A549 (cell line): ENCODE results near the gene POLR2J3.
"Not testable (repeated sequence)": the region's sequence is repeated elsewhere in the genome, so short reads cannot be mapped to it uniquely, and the experiment has no call there.

Experiments
- BHLHE40 ChIP-seq: IDR thresholded peaks from 2 replicates; pipeline ENCODE4 v1.6.1; 2012; ENCODE audit warnings: low read depth, low read length, inconsistent platforms
- CEBPB ChIP-seq, 2 experiments: fragments of >200 bp in 1 of 2; sonication (Bioruptor Twin) in 1 of 2; formaldehyde crosslinking in 1 of 2; IDR thresholded peaks; 2 replicates each; pipeline ENCODE4 v1.6.1; 2012 to 2016
- CHD4 ChIP-seq: fragments of 200-600 bp; sonication (generic); IDR thresholded peaks from 2 replicates; pipeline ENCODE4 v1.6.1; 2016; ENCODE audit warnings: antibody characterized with exemption, mild to moderate bottlenecking, borderline replicate concordance
- HOXA7 ChIP-seq: fragments of 250-450 bp; sonication (Bioruptor Pico); IDR thresholded peaks from 2 replicates; pipeline ENCODE4 v1.5.0; 2020; ENCODE audit warnings: mild to moderate bottlenecking, moderate library complexity
- JUN ChIP-seq, 2 experiments: fragments of >200 bp; sonication (Bioruptor Twin); formaldehyde crosslinking; IDR thresholded peaks; 2 replicates in 1 of 2; 3 replicates in 1 of 2; pipeline ENCODE4 v1.6.1; 2016 to 2017
- NPAS2 ChIP-seq: fragments of 250-450 bp; sonication (Bioruptor Pico); IDR thresholded peaks from 2 replicates; pipeline ENCODE4 v1.8.0; 2022; ENCODE audit warnings: mild to moderate bottlenecking, moderate library complexity, borderline replicate concordance
- NR3C1 ChIP-seq: fragments of >200 bp; sonication (Bioruptor Twin); formaldehyde crosslinking; IDR thresholded peaks from 3 replicates; pipeline ENCODE4 v1.6.1; 2017
- SMC3 ChIP-seq: fragments of >200 bp; sonication (Bioruptor Twin); formaldehyde crosslinking; IDR thresholded peaks from 3 replicates; pipeline ENCODE4 v1.6.1; 2018; ENCODE audit warnings: inconsistent platforms
- TF ChIP-seq, protein P1 (sequence below): fragments of >200 bp; sonication (Bioruptor Twin); formaldehyde crosslinking; IDR thresholded peaks from 3 replicates; pipeline ENCODE4 v1.5.1; 2016
- TF ChIP-seq, protein P2 (sequence below): fragments of 200-600 bp; sonication (generic); IDR thresholded peaks from 2 replicates; pipeline ENCODE4 v1.6.1; 2016; ENCODE audit warnings: antibody characterized with exemption, mild to moderate bottlenecking, moderate library complexity
- TF ChIP-seq, protein P3 (sequence below): fragments of >200 bp; sonication (Bioruptor Twin); formaldehyde crosslinking; IDR thresholded peaks from 2 replicates; pipeline ENCODE4 v1.6.1; 2016

DNA sequence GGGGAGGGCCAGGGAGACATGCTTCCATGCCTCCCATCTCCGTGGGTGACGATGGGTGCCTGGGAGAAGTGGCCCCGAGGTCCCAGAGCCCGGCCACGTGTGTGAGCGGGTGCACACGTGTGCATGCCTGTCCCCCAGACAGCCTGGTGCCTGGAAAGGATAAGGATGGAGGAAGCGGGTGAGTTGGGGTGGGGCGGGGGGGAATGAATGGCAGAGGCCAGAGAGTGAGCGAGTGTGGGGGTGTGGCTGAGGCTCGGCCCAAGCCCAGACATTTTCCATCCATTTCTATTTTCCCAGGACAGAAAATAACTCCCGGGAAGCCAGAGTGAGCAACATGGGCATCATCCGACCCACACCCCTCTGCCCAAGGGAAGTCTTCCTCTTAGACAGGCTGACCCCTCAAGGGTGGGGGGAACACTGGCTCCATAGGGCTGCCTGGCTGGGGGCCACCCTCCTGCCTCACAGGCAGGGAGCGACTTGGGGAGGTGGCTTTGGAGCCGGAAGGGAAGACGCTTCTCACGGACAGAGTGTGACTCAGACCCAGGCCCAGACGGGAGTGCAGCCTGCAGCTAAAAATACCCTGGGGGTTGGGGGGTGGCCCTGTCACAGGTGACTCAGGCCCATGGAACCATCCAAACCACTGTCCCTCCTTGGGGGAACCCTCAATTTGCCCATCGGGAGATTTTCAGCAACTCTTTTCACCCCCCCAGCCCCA, 32.2 kb upstream of the POLR2J3 start:
- TF ChIP-seq JUN (IDR thresholded peaks at IDR 0.05); SMC3; CEBPB (IDR thresholded peaks at IDR 0.05); HOXA7 (CRISPR knock-in tag); CHD4; BHLHE40; NPAS2; NR3C1: not testable (repeated sequence)
- TF ChIP-seq, protein P1, sequence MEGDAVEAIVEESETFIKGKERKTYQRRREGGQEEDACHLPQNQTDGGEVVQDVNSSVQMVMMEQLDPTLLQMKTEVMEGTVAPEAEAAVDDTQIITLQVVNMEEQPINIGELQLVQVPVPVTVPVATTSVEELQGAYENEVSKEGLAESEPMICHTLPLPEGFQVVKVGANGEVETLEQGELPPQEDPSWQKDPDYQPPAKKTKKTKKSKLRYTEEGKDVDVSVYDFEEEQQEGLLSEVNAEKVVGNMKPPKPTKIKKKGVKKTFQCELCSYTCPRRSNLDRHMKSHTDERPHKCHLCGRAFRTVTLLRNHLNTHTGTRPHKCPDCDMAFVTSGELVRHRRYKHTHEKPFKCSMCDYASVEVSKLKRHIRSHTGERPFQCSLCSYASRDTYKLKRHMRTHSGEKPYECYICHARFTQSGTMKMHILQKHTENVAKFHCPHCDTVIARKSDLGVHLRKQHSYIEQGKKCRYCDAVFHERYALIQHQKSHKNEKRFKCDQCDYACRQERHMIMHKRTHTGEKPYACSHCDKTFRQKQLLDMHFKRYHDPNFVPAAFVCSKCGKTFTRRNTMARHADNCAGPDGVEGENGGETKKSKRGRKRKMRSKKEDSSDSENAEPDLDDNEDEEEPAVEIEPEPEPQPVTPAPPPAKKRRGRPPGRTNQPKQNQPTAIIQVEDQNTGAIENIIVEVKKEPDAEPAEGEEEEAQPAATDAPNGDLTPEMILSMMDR: not testable (repeated sequence)
- TF ChIP-seq, protein P2, sequence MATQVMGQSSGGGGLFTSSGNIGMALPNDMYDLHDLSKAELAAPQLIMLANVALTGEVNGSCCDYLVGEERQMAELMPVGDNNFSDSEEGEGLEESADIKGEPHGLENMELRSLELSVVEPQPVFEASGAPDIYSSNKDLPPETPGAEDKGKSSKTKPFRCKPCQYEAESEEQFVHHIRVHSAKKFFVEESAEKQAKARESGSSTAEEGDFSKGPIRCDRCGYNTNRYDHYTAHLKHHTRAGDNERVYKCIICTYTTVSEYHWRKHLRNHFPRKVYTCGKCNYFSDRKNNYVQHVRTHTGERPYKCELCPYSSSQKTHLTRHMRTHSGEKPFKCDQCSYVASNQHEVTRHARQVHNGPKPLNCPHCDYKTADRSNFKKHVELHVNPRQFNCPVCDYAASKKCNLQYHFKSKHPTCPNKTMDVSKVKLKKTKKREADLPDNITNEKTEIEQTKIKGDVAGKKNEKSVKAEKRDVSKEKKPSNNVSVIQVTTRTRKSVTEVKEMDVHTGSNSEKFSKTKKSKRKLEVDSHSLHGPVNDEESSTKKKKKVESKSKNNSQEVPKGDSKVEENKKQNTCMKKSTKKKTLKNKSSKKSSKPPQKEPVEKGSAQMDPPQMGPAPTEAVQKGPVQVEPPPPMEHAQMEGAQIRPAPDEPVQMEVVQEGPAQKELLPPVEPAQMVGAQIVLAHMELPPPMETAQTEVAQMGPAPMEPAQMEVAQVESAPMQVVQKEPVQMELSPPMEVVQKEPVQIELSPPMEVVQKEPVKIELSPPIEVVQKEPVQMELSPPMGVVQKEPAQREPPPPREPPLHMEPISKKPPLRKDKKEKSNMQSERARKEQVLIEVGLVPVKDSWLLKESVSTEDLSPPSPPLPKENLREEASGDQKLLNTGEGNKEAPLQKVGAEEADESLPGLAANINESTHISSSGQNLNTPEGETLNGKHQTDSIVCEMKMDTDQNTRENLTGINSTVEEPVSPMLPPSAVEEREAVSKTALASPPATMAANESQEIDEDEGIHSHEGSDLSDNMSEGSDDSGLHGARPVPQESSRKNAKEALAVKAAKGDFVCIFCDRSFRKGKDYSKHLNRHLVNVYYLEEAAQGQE: not testable (repeated sequence)
- TF ChIP-seq, protein P3, sequence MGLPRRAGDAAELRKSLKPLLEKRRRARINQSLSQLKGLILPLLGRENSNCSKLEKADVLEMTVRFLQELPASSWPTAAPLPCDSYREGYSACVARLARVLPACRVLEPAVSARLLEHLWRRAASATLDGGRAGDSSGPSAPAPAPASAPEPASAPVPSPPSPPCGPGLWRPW: not testable (repeated sequence)
